Coronary artery (tissue), 2 donors: Measurements from ENCODE around the gene CFD.

ENCODE experiments used
- DNase-seq: peaks from one replicate; pipeline ENCODE4 v3.0.0-alpha.2; 2017; ENCODE audit warnings: low spot score
- H3K27ac ChIP-seq, 2 donors: fragments of 200-600 bp; sonication (generic); one replicate each; pipeline ENCODE4 v1.5.1; 2016 to 2019
- H3K4me3 ChIP-seq: fragments of 200-600 bp; sonication (generic); 2 replicates; pipeline ENCODE4 v1.5.1; 2016; ENCODE audit warnings: mild to moderate bottlenecking, moderate library complexity
- CTCF ChIP-seq: fragments of 200-600 bp; sonication (generic); IDR thresholded peaks from one replicate; pipeline ENCODE4 v1.5.1; 2019; ENCODE audit warnings: antibody characterized with exemption

Gene CFD

GRCh38 chr19:855566-856120 lies 3.8 kb upstream of the CFD start:
- no peak for DNase-seq
- Histone ChIP-seq H3K4me3 (no peak overlapping the region), H3K27ac (no peak overlapping the region)
- no peak for TF ChIP-seq CTCF

GRCh38 chr19:858284-858683 lies 1.2 kb upstream of the CFD start:
- H3K27ac ChIP-seq: peak overlapping the region in 1 of 2 donors; percentile 81
- DNase-seq: no peak
- no peak overlapping the region for H3K4me3 ChIP-seq
- TF ChIP-seq CTCF: no peak

GRCh38 chr19:861141-861755 lies 1.8 kb downstream of the CFD start:
- no peak for DNase-seq
- Histone ChIP-seq H3K4me3 (peak overlapping the region; percentile 72), H3K27ac (peak overlapping the region in 1 of 2 donors; percentile 81)
- no peak for TF ChIP-seq CTCF

GRCh38 chr19:861756-862580 lies 2.5 kb downstream of the CFD start:
- Histone ChIP-seq H3K27ac (peak overlapping the region in 1 of 2 donors; percentile 20), H3K4me3 (peak overlapping the region; percentile 72)
- no peak for TF ChIP-seq CTCF
- no peak for DNase-seq

- Histone ChIP-seq H3K4me3 (peak overlapping the region; percentile 44), H3K27ac (peak overlapping the region in 1 of 2 donors; percentile 20)
- no peak for DNase-seq
- no peak for TF ChIP-seq CTCF
These were observed 3.3 kb downstream of the CFD start for GRCh38 chr19:862581-863314.

GRCh38 chr19:863315-863620 lies 3.8 kb downstream of the CFD start:
- Histone ChIP-seq H3K27ac (no peak overlapping the region), H3K4me3 (no peak overlapping the region)
- no peak for DNase-seq
- no peak for TF ChIP-seq CTCF
